Activated CD4-positive, alpha-beta memory T cell treated with anti-CD3 and anti-CD28 coated beads, Interleukin-2, amount 10 ng/mL, durations not matched to agents 7 days and 5 days (primary cell): Measurements from ENCODE around the gene TDRD9. TPM values are rescaled to one million over a fixed set of nuclear protein-coding genes. Genes with fewer than 3 reads are reported as not detected.
"Not testable (repeated sequence)": the region's sequence is repeated elsewhere in the genome, so short reads cannot be mapped to it uniquely, and the experiment has no call there.

Experiments used
- CTCF ChIA-PET: fragments of 350-600 bp; sonication (Branson Sonifier 250); formaldehyde crosslinking; loops from one replicate; lab custom pipeline; 2021; ENCODE audit warnings: antibody characterized with exemption, inconsistent platforms; lab: Charles Lee
- POLR2A ChIA-PET: fragments of 350-600 bp; sonication (Branson Sonifier 250); formaldehyde crosslinking; loops from one replicate; lab custom pipeline; 2021; ENCODE audit warnings: antibody characterized with exemption; lab: Charles Lee
- DNase-seq: peaks from one replicate; pipeline ENCODE4 v3.0.0-alpha.2; 2020
- H3K27ac Mint-ChIP-seq: one replicate; pipeline ENCODE4 v1.8.0; 2021; ENCODE audit warnings: mild to moderate bottlenecking, mixed read lengths
- H3K27me3 Mint-ChIP-seq: one replicate; pipeline ENCODE4 v1.8.0; 2021; ENCODE audit warnings: mixed read lengths
- H3K36me3 Mint-ChIP-seq: one replicate; pipeline ENCODE4 v1.8.0; 2021; ENCODE audit warnings: low read depth, mixed read lengths
- H3K4me1 Mint-ChIP-seq: one replicate; pipeline ENCODE4 v1.8.0; 2021; ENCODE audit warnings: mixed read lengths
- H3K4me3 Mint-ChIP-seq: one replicate; pipeline ENCODE4 v1.8.0; 2021; ENCODE audit warnings: mild to moderate bottlenecking, mixed read lengths
- H3K9me3 Mint-ChIP-seq: one replicate; pipeline ENCODE4 v1.8.0; 2021; ENCODE audit warnings: mixed read lengths
- total RNA-seq, 2 experiments: library from RNA; stranded (reverse); gene quantifications; one replicate each; pipeline ENCODE4 v1.2.3, GENCODE V29; 2021

The TDRD9 gene
- total RNA-seq, 2 experiments from 2014 or later: 0.08 to 0.13 TPM

GRCh38 chr14:103886304-103887169 lies 41.7 kb upstream of the TDRD9 start:
- CTCF ChIA-PET: no interaction called here
- Mint-ChIP-seq H3K27ac (no peak overlapping the region), H3K36me3 (no peaks in the 10 kb centered on the region), H3K9me3 (no peaks in the 10 kb centered on the region), H3K27me3 (no peaks in the 10 kb centered on the region), H3K4me1 (no peaks in the 10 kb centered on the region), H3K4me3 (no peak overlapping the region)
- POLR2A ChIA-PET: no interaction called here
- no peak for DNase-seq

- Mint-ChIP-seq H3K27ac (no peak overlapping the region), H3K36me3 (no peaks in the 10 kb centered on the region), H3K4me1 (no peaks in the 10 kb centered on the region), H3K4me3 (no peak overlapping the region), H3K27me3 (no peaks in the 10 kb centered on the region), H3K9me3 (no peaks in the 10 kb centered on the region)
- ChIA-PET CTCF (no interaction called here), POLR2A (no interaction called here)
- DNase-seq: no peak
Measured at GRCh38 chr14:103887170-103887501, 41.1 kb upstream of the TDRD9 start.

DNA sequence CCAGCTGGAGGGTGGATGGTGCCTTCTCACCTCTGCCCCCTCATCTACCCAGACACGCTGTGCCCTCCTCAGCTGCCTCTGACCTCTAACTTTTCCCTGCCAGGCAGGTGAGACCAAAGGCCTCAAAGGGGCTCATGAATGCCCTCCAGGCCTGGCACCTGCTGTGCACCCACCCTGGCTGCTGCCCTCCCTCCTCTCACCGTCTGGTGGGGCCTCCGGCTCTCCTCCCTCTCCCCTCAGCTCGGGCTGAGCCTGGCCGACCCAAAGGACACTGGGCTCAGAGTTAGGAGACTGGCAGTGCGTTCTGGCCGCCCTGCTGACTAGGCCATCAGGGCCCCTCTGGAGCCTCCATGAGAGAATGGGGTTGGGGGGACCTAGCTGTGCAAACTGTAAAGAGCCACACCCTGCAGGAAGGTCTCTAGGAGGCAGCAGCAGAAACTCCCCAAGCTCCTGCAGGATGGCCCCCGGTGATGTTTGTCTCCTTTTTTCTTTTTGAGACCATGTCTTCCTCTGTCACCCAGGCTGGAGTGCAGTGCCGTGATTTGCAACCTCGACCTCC lies 40.6 kb upstream of the TDRD9 start:
- H3K36me3 Mint-ChIP-seq: no peaks in the 10 kb centered on the region
- POLR2A ChIA-PET: no interaction called here
- H3K4me1 Mint-ChIP-seq: no peaks in the 10 kb centered on the region
- CTCF ChIA-PET: no interaction called here
- no peak overlapping the region for H3K27ac Mint-ChIP-seq
- no peaks in the 10 kb centered on the region for H3K27me3 Mint-ChIP-seq
- H3K4me3 Mint-ChIP-seq: no peak overlapping the region
- H3K9me3 Mint-ChIP-seq: no peaks in the 10 kb centered on the region
- DNase-seq: no peak

GRCh38 chr14:103889002-103889312 lies 39.3 kb upstream of the TDRD9 start:
- H3K4me3 Mint-ChIP-seq: not testable (repeated sequence)

DNA sequence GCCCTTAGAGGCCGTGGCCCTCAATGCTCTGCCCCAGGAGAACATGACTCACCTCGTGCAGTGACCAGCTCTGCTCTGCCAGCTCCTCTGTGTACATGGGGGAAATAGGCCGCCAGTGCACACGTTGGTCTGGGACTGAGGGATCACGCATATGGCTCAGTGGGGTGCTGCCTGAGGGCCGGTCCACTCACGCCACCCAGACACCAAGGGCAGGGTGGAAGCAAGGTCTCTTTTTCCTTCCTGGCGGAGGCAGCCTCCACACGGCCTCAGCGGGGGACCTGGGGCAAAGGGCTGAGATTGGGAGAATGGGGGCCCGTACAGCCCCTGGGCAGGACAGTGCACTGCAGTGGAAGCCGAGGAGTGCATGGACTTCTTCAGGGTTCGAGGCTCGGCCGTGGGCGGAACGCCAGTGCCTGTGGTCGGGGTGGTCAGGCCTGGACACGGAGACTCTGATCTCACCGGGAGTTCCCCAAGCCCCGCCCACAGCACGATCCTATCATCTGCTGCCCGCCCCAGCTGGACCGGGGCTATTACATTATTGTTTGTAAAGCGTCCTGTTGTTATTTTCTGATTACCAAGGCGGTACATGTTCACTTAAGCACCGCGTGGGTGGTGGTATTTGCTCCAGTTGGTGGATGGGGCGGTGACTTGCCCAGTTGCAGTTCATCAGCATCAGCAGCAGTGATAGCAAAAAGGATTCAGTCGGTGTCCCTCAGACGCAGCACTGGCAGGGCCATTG lies 38.8 kb upstream of the TDRD9 start:
- Mint-ChIP-seq H3K4me1 (no peaks in the 10 kb centered on the region), H3K36me3 (no peaks in the 10 kb centered on the region), H3K27ac (no peak overlapping the region), H3K9me3 (no peaks in the 10 kb centered on the region), H3K27me3 (no peaks in the 10 kb centered on the region), H3K4me3 (no peak overlapping the region)
- no peak for DNase-seq
- POLR2A ChIA-PET: no interaction called here
- CTCF ChIA-PET: no interaction called here

More at GRCh38 chr14:103889002-103889312, 39.3 kb upstream of the TDRD9 start:
- H3K9me3 Mint-ChIP-seq, H3K36me3 Mint-ChIP-seq, H3K27ac Mint-ChIP-seq, DNase-seq, POLR2A ChIA-PET, H3K4me1 Mint-ChIP-seq, H3K27me3 Mint-ChIP-seq, CTCF ChIA-PET: not testable (repeated sequence)

GRCh38 chr14:103890052-103890371 lies 38.2 kb upstream of the TDRD9 start:
- Mint-ChIP-seq H3K36me3 (no peaks in the 10 kb centered on the region), H3K4me3 (no peak overlapping the region), H3K9me3 (no peaks in the 10 kb centered on the region), H3K4me1 (no peaks in the 10 kb centered on the region), H3K27ac (no peak overlapping the region), H3K27me3 (no peaks in the 10 kb centered on the region)
- POLR2A ChIA-PET: no interaction called here
- CTCF ChIA-PET: no interaction called here
- no peak for DNase-seq

- H3K27me3 Mint-ChIP-seq: no peaks in the 10 kb centered on the region
- H3K4me3 Mint-ChIP-seq: no peak overlapping the region
- ChIA-PET POLR2A (interaction anchor here (1.0 kb wide), 1 partner anchor 37 kb away, joined by 3 read pairs; no protein-coding TSS in a partner anchor), CTCF (no interaction called here)
- no peak for DNase-seq
- no peaks in the 10 kb centered on the region for H3K36me3 Mint-ChIP-seq
- no peak overlapping the region for H3K27ac Mint-ChIP-seq
- no peaks in the 10 kb centered on the region for H3K4me1 Mint-ChIP-seq
- no peaks in the 10 kb centered on the region for H3K9me3 Mint-ChIP-seq
Measured at GRCh38 chr14:103890821-103891666, 37.2 kb upstream of the TDRD9 start.

DNA sequence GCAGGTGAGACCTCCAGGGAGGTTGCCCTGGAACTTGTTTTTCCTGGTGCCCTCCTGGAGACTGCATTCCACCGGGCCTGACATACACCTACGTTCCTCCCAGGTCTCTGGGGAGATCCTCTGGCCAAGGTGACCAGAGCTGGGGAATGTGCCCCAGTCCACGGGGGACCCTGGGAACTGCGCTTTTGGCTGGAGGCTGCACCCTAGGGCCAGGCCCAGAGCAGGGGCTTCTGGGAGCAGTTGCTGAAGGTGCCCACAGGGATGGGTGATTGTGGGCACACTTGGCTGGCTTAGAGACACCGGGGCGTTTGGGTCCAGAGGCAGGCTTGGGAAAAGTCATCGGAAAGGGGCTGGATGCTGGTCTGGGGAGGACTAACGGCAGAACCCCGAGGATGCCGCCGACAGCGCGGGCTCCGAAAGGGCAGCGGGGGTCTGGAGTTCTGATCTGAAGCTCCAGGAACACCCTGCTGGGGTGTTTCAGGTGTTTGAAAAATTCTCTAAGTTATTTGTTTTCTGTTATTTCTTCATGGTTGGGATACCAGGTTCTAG lies 36.5 kb upstream of the TDRD9 start:
- CTCF ChIA-PET: interaction anchor here (1.0 kb wide), 1 partner anchor 9 kb away, joined by 3 read pairs; no protein-coding TSS in a partner anchor

GRCh38 chr14:103892247-103892646 lies 36.0 kb upstream of the TDRD9 start:
- H3K4me3 Mint-ChIP-seq: no peak overlapping the region
- DNase-seq: no peak
- H3K4me1 Mint-ChIP-seq: no peaks in the 10 kb centered on the region
- H3K27me3 Mint-ChIP-seq: no peaks in the 10 kb centered on the region
- ChIA-PET CTCF (interaction anchor here (1.0 kb wide), 1 partner anchor 9 kb away, joined by 3 read pairs; no protein-coding TSS in a partner anchor), POLR2A (no interaction called here)
- no peaks in the 10 kb centered on the region for H3K36me3 Mint-ChIP-seq
- no peak overlapping the region for H3K27ac Mint-ChIP-seq
- H3K9me3 Mint-ChIP-seq: peaks cover 3% of the 10 kb centered on the region

More for the DNA sequence above, 36.5 kb upstream of the TDRD9 start:
- H3K36me3 Mint-ChIP-seq: no peaks in the 10 kb centered on the region
- POLR2A ChIA-PET: interaction anchor here (1.0 kb wide), 1 partner anchor 38 kb away, joined by 3 read pairs; no protein-coding TSS in a partner anchor
- H3K4me3 Mint-ChIP-seq: no peak overlapping the region
- DNase-seq: no peak
- H3K27me3 Mint-ChIP-seq: no peaks in the 10 kb centered on the region
- no peaks in the 10 kb centered on the region for H3K4me1 Mint-ChIP-seq
- H3K9me3 Mint-ChIP-seq: peaks cover 3% of the 10 kb centered on the region
- H3K27ac Mint-ChIP-seq: no peak overlapping the region

- no peak overlapping the region for H3K27ac Mint-ChIP-seq
- CTCF ChIA-PET: no interaction called here
- no peaks in the 10 kb centered on the region for H3K36me3 Mint-ChIP-seq
- H3K9me3 Mint-ChIP-seq: peaks cover 3% of the 10 kb centered on the region
- DNase-seq: no peak
- H3K27me3 Mint-ChIP-seq: no peaks in the 10 kb centered on the region
- no peak overlapping the region for H3K4me3 Mint-ChIP-seq
- POLR2A ChIA-PET: no interaction called here
- no peaks in the 10 kb centered on the region for H3K4me1 Mint-ChIP-seq
Measured at GRCh38 chr14:103894034-103894722, 34.1 kb upstream of the TDRD9 start.

DNA sequence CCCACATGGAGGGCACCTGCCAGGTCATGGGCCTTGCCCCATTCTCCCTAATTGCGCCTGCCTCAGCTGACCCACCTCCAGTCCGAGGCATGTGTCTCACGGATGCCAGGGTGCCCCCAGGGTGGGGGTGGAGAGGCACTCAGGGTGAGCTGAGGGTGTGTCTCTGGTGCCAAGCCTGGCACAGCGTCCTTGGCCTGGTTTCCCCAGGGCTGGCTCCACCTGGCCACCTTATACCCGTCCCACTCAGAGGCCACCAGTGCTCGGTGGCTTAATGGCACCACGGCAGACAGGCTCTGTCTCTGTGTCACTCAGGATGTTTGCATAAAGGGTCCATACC lies 33.6 kb upstream of the TDRD9 start:
- peaks cover 3% of the 10 kb centered on the region for H3K9me3 Mint-ChIP-seq
- no peak overlapping the region for H3K4me3 Mint-ChIP-seq
- ChIA-PET CTCF (no interaction called here), POLR2A (no interaction called here)
- DNase-seq: no peak
- no peaks in the 10 kb centered on the region for H3K36me3 Mint-ChIP-seq
- H3K27ac Mint-ChIP-seq: no peak overlapping the region
- H3K27me3 Mint-ChIP-seq: no peaks in the 10 kb centered on the region
- no peaks in the 10 kb centered on the region for H3K4me1 Mint-ChIP-seq

DNA sequence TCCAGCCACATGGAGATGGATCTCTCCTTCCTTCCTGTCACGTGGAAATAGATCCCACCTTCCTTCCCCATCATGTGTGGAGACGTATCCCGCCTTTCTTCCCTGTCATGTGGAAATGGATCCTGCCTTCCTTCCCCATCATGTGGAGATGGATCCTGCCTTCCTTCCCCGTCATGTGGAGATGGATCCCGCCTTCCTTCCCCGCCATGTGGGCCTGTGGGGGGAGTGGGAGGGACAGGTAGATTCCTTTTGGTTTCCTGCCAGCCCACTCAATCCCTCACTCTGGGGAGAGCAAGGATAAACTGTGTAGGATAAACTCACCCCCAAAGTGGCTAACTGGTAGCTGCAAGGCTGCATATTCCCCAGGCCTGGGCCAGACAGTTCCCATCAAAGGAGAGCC lies 31.7 kb upstream of the TDRD9 start:
- Mint-ChIP-seq H3K36me3 (no peaks in the 10 kb centered on the region), H3K4me3 (no peak overlapping the region), H3K27me3 (no peaks in the 10 kb centered on the region), H3K9me3 (peaks cover 3% of the 10 kb centered on the region), H3K27ac (no peak overlapping the region), H3K4me1 (peaks cover 3% of the 10 kb centered on the region)
- CTCF ChIA-PET: no interaction called here
- DNase-seq: no peak
- POLR2A ChIA-PET: no interaction called here
